DOHH2 (cell line): ENCODE measurements around the gene PLIN5.

ENCODE experiments used
- H3F3A ChIP-seq: fragments of 200-600 bp; sonication (generic), shearing (Covaris generic); 2 replicates; pipeline ENCODE4 v1.6.0; 2016; ENCODE audit warnings: antibody characterized with exemption, mild to moderate bottlenecking; ENCODE audit not compliant: control insufficient read depth, insufficient read depth
- H3K27ac ChIP-seq: fragments of 200-600 bp; sonication (generic); 2 replicates; pipeline ENCODE4 v1.5.1; 2014; ENCODE audit warnings: low read depth, mild to moderate bottlenecking, low read length, moderate library complexity
- H3K27me3 ChIP-seq: fragments of 200-600 bp; sonication (generic); 2 replicates; pipeline ENCODE4 v1.6.1; 2014; ENCODE audit warnings: mild to moderate bottlenecking, low read length, mixed read lengths; ENCODE audit not compliant: control insufficient read depth
- H3K36me3 ChIP-seq: fragments of 200-600 bp; sonication (generic); 2 replicates; pipeline ENCODE4 v1.6.1; 2014; ENCODE audit warnings: mild to moderate bottlenecking, low read length, moderate library complexity, mixed read lengths; ENCODE audit not compliant: control insufficient read depth
- H3K4me1 ChIP-seq: fragments of 200-600 bp; sonication (generic); 2 replicates; pipeline ENCODE4 v1.6.1; 2014; ENCODE audit warnings: mild to moderate bottlenecking, low read length, mixed read lengths; ENCODE audit not compliant: control insufficient read depth
- H3K4me2 ChIP-seq: fragments of 200-600 bp; sonication (generic); 2 replicates; pipeline ENCODE4 v1.6.0; 2014; ENCODE audit warnings: mild to moderate bottlenecking, low read length, moderate library complexity
- H3K4me3 ChIP-seq: fragments of 200-600 bp; sonication (generic); 2 replicates; pipeline ENCODE4 v1.5.1; 2014; ENCODE audit warnings: mild to moderate bottlenecking, low read length, mixed read lengths
- H3K79me2 ChIP-seq: fragments of 200-600 bp; sonication (generic); 2 replicates; pipeline ENCODE4 v1.6.1; 2014; ENCODE audit warnings: mild to moderate bottlenecking, low read length, mixed read lengths; ENCODE audit not compliant: control insufficient read depth
- H3K9me2 ChIP-seq: fragments of 200-600 bp; sonication (generic); replicated peaks from 2 replicates; pipeline ENCODE4 v1.6.1; 2014; ENCODE audit warnings: mild to moderate bottlenecking, low read length, mixed read lengths; ENCODE audit not compliant: control insufficient read depth
- H3K9me3 ChIP-seq: fragments of 200-600 bp; sonication (generic); 2 replicates; pipeline ENCODE4 v1.6.1; 2014; ENCODE audit warnings: antibody characterized with exemption, low read length, mixed read lengths; ENCODE audit not compliant: control insufficient read depth, insufficient read depth
- H4K20me1 ChIP-seq: fragments of 200-600 bp; sonication (generic); 2 replicates; pipeline ENCODE4 v1.6.0; 2014; ENCODE audit warnings: low read depth, mild to moderate bottlenecking, antibody characterized with exemption, low read length, moderate library complexity; ENCODE audit not compliant: control insufficient read depth, insufficient read depth
- CTCF ChIP-seq: fragments of 200-600 bp; sonication (generic); IDR thresholded peaks from one replicate; pipeline ENCODE4 v1.5.1; 2014; ENCODE audit warnings: antibody characterized with exemption, mild to moderate bottlenecking, low read depth, low read length; ENCODE audit not compliant: poor library complexity, severe bottlenecking
- EZH2phosphoT487 ChIP-seq: fragments of 200-600 bp; sonication (generic); IDR thresholded peaks from 2 replicates; pipeline ENCODE4 v1.6.1; 2017; ENCODE audit warnings: borderline replicate concordance, mild to moderate bottlenecking, antibody characterized with exemption, low read length, moderate library complexity, mixed read lengths

Gene PLIN5

DNA sequence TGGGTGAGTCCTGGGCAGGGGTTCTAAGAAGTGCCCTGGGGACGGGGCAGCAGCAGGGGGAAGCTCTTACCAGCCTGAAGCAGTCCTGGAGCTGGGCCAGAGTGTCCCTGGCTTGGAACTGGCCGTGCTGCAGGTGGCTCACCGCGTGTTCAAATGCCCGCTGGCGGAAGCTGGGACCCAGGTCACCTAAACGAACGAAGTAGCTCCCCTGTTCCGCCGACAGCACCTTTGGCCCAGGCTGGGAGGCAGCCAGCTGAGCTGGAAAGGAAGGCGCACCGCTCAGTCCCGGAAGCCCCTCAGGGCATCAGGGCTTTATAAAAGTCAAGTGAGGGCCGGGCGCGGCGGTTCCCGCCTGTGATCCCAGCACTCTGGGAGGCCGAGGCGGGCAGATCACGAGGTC lies 26.3 kb downstream of the PLIN5 start:
- Histone ChIP-seq H3F3A (no peaks in the 10 kb centered on the region), H4K20me1 (no peaks in the 10 kb centered on the region), H3K79me2 (no peaks in the 10 kb centered on the region), H3K4me3 (no peak overlapping the region), H3K4me2 (no peak overlapping the region), H3K9me3 (no peaks in the 10 kb centered on the region), H3K9me2 (no peaks in the 10 kb centered on the region), H3K27me3 (no peaks in the 10 kb centered on the region), H3K4me1 (peaks cover 3% of the 10 kb centered on the region; the same call in 1 of the 2 replicates), H3K36me3 (no peaks in the 10 kb centered on the region), H3K27ac (no peak overlapping the region)
- TF ChIP-seq CTCF, result no peak
- TF ChIP-seq EZH2phosphoT487, result no peak

- no peak overlapping the region for H3K4me3 ChIP-seq
- no peaks in the 10 kb centered on the region for H3F3A ChIP-seq
- H3K36me3 ChIP-seq, result no peaks in the 10 kb centered on the region; the same call in 1 of the 2 replicates
- no peaks in the 10 kb centered on the region for H4K20me1 ChIP-seq
- H3K27ac ChIP-seq, result no peak overlapping the region
- H3K4me1 ChIP-seq, result peaks cover 3% of the 10 kb centered on the region; the same call in 1 of the 2 replicates
- H3K27me3 ChIP-seq, result no peaks in the 10 kb centered on the region
- no peaks in the 10 kb centered on the region for H3K79me2 ChIP-seq
- no peaks in the 10 kb centered on the region for H3K9me3 ChIP-seq
- H3K4me2 ChIP-seq, result no peak overlapping the region
- no peak for TF ChIP-seq CTCF
- no peak for TF ChIP-seq EZH2phosphoT487
- no peaks in the 10 kb centered on the region for H3K9me2 ChIP-seq
Observed at GRCh38 chr19:4507804-4508203, 27.2 kb downstream of the PLIN5 start.

GRCh38 chr19:4507150-4507452 lies 27.9 kb downstream of the PLIN5 start:
- Histone ChIP-seq H3K4me1 (peaks cover 3% of the 10 kb centered on the region; the same call in 1 of the 2 replicates), H3K36me3 (no peaks in the 10 kb centered on the region; the same call in 1 of the 2 replicates), H3K4me2 (no peak overlapping the region), H4K20me1 (no peaks in the 10 kb centered on the region), H3K79me2 (no peaks in the 10 kb centered on the region), H3K27me3 (no peaks in the 10 kb centered on the region), H3K4me3 (no peak overlapping the region), H3F3A (no peaks in the 10 kb centered on the region), H3K9me3 (no peaks in the 10 kb centered on the region), H3K9me2 (no peaks in the 10 kb centered on the region), H3K27ac (no peak overlapping the region)
- TF ChIP-seq CTCF, result no peak
- TF ChIP-seq EZH2phosphoT487, result no peak
